GM12872 (cell line): ENCODE results near the gene EGR1.

ENCODE experiments used
- TF ChIP-seq, protein P1 (sequence below): IDR thresholded peaks from 3 replicates; pipeline ENCODE4 v1.5.1; 2011; ENCODE audit warnings: low read depth, mild to moderate bottlenecking, low read length, moderate library complexity; ENCODE audit not compliant: insufficient read depth

EGR1 gene

DNA sequence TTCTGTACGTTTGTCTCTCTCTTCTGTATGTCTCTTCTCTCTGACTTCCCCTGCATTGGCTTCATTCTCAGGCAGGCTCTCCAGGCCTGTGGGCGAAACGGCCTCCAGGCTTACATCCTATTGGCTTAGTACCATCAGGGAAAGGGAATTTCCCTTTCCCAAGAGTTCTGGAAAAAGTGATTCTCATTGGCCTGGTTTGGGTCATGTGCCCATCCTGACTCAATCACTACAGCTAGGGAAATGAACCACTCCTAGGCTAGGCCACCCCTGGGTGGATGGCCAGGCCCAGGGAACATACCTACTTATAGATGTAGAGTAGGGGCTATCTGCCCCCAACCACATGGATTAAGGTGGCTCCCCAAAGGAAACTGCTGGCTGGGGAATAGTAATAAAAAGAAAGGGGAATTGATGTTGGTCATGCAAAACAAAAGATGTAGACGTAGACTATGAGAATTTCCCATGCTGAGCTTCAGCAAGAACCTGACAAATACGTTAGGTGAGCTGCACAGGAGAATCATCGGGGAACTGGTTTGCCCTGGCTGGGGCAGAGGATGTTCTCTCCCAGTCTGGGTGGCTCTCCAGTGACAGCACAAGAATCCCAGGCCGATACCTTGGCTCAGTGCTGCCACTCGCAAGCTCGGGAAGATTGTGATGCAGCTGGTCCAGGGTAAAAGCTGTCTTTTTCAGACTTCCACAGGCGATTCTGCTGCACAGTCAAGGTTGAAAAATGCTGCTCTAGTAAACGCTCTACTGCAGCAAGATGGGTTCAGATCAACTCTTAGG, 3.7 kb upstream of the EGR1 start:
- TF ChIP-seq, protein P1, sequence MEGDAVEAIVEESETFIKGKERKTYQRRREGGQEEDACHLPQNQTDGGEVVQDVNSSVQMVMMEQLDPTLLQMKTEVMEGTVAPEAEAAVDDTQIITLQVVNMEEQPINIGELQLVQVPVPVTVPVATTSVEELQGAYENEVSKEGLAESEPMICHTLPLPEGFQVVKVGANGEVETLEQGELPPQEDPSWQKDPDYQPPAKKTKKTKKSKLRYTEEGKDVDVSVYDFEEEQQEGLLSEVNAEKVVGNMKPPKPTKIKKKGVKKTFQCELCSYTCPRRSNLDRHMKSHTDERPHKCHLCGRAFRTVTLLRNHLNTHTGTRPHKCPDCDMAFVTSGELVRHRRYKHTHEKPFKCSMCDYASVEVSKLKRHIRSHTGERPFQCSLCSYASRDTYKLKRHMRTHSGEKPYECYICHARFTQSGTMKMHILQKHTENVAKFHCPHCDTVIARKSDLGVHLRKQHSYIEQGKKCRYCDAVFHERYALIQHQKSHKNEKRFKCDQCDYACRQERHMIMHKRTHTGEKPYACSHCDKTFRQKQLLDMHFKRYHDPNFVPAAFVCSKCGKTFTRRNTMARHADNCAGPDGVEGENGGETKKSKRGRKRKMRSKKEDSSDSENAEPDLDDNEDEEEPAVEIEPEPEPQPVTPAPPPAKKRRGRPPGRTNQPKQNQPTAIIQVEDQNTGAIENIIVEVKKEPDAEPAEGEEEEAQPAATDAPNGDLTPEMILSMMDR, result no peak

DNA sequence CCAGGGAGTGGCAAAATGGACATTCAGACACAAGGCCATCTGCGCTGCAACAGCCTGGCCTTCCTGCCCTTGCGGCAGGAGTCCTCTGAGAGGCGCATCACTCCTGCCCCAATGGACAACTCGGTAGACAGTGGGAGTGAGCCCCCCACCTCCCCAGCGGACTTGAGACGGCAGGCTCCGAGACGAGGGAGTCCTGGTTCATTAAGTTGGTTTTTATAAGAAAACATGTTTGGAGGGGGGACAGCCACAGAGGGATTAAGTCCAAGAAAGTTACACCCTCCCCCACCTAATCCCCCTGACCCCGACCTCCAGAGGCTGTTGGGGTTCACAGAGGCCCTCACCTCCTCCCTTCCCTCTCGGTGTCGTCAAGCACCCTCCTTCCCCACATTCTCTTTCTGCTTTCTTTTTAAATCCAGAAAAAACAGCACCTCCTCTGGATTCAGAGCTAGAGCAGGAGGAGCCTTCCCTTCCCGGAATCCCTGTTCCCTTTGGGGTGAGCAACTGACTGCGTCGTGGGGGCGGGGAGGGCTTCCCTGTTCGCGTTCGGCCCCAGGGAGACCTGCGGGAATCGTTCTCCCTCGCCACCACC, 1.8 kb upstream of the EGR1 start:
- TF ChIP-seq, protein P1, result no peak

DNA sequence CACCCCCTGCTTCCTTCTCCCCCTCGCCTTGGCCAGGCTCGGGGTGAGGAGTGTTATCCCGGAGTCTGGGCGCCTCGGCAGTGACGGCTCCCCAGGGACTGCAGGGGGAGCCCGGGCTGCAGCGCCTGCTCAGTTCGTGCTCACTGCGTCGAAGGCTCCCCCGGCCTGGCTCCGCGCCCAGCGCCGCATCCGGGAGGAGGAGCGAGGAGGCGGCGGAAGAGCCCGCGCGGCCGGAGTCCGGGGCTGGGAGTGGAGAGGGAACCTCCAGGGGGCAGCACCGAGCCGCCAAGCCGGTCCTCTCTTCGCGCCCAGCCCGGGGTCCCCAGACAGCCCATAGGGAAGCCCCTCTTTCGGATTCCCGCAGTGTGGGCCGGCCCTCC, 1.3 kb upstream of the EGR1 start:
- TF ChIP-seq, protein P1, result peak; percentile 71

DNA sequence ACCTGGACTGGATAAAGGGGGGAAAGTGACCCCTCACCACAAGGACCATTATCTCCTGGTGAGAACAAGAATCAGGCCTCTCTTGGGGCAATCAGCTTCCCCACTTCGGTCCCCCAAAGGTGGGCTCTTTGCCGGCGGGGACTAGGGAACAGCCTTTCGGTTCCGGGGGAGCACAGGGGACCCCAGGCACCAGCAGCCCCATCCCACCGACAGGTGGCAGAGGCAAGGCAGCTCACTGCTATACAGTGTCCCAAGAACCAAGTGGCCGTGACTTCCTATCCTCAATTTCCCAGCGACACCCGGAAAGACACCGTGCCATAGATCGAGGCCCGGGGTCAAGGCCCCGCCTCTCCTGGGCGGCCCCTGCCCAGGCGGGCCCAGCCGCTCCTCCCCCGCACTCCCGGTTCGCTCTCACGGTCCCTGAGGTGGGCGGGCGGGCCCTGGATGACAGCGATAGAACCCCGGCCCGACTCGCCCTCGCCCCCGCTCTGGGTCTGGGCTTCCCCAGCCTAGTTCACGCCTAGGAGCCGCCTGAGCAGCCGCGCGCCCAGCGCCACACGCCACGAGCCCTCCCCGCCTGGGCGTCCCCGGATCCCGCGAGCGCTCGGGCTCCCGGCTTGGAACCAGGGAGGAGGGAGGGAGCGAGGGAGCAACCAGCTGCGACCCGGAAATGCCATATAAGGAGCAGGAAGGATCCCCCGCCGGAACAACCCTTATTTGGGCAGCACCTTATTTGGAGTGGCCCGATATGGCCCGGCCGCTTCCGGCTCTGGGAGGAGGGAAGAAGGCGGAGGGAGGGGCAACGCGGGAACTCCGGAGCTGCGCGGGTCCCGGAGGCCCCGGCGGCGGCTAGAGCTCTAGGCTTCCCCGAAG, 655 bp upstream of the EGR1 start:
- TF ChIP-seq, protein P1, result no peak

DNA sequence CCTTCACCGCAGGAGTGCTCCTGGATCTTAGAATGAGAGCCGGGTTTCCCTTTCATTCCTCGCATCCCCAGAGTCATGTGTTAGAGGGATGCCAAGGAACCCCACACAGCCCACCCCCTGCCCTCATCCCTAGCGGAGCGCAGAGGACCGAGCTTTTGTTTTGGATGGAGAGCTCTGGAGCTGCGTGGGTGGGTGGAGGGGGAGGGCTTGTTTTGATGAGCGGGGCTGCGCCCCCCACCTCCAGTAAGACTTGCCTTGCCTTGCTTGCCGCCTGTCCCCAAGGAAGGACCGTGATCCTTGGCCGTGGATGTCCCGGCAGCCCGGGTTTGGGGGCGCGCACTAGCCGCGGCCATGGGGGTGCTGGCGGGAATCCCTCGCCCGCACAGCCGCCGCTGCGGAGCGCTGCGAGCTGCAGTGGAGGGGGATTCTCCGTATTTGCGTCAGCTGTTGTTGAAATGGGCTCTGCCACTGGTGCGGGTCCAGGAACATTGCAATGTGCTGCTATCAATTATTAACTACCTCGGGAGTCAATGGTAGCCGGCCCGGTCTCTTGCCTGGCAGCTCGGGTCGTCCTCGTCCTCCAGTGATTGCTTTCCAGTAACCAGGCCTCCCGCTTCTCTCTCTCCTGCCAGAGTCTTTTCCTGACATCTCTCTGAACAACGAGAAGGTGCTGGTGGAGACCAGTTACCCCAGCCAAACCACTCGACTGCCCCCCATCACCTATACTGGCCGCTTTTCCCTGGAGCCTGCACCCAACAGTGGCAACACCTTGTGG, 1.0 kb downstream of the EGR1 start:
- TF ChIP-seq, protein P1, result no peak

DNA sequence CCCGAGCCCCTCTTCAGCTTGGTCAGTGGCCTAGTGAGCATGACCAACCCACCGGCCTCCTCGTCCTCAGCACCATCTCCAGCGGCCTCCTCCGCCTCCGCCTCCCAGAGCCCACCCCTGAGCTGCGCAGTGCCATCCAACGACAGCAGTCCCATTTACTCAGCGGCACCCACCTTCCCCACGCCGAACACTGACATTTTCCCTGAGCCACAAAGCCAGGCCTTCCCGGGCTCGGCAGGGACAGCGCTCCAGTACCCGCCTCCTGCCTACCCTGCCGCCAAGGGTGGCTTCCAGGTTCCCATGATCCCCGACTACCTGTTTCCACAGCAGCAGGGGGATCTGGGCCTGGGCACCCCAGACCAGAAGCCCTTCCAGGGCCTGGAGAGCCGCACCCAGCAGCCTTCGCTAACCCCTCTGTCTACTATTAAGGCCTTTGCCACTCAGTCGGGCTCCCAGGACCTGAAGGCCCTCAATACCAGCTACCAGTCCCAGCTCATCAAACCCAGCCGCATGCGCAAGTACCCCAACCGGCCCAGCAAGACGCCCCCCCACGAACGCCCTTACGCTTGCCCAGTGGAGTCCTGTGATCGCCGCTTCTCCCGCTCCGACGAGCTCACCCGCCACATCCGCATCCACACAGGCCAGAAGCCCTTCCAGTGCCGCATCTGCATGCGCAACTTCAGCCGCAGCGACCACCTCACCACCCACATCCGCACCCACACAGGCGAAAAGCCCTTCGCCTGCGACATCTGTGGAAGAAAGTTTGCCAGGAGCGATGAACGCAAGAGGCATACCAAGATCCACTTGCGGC, 1.8 kb downstream of the EGR1 start:
- TF ChIP-seq, protein P1, result no peak
